Measurements from ENCODE around the gene PIGZ. TPM values are rescaled to one million over a fixed set of nuclear protein-coding genes. Genes with fewer than 3 reads are reported as not detected.

PIGZ gene
- total RNA-seq, 1 donor from 2014 or later = 1.8 TPM

GRCh38 chr3:196995646-196996355 is 27.2 kb upstream of the PIGZ start:
- DNase-seq (no peak), ATAC-seq (ENCODE audit: low read depth) (no peak)
- Mint-ChIP-seq H3K4me3 (no peak overlapping the region), H3K27ac (no peak overlapping the region), H3K9me3 (no peaks in the 10 kb centered on the region), H3K36me3 (ENCODE audit: low read depth) (no peaks in the 10 kb centered on the region), H3K27me3 (no peaks in the 10 kb centered on the region), H3K4me1 (no peaks in the 10 kb centered on the region)
- intact Hi-C loops (cut with micrococcal nuclease) = no loop called here
- no peak for TF ChIP-seq CTCF (IDR thresholded peaks at IDR 0.05)
- POLR2A ChIA-PET = interaction anchor here (0.5 kb wide), 1 partner anchor 9 kb away, joined by 7 read pairs; no protein-coding TSS in a partner anchor
- CTCF ChIA-PET = no interaction called here

GRCh38 chr3:196995027-196995426 is 26.4 kb upstream of the PIGZ start:
- ChIA-PET POLR2A (no interaction called here), CTCF (no interaction called here)
- H3K4me1 Mint-ChIP-seq = no peaks in the 10 kb centered on the region
- intact Hi-C loops (cut with micrococcal nuclease) = no loop called here
- H3K4me3 Mint-ChIP-seq = no peak overlapping the region
- no peak overlapping the region for H3K27ac Mint-ChIP-seq
- no peak for DNase-seq
- no peaks in the 10 kb centered on the region for H3K9me3 Mint-ChIP-seq
- no peak for TF ChIP-seq CTCF (IDR thresholded peaks at IDR 0.05)
- no peaks in the 10 kb centered on the region for H3K36me3 Mint-ChIP-seq (ENCODE audit: low read depth)
- no peaks in the 10 kb centered on the region for H3K27me3 Mint-ChIP-seq
- ATAC-seq (ENCODE audit: low read depth) = no peak

GRCh38 chr3:196994056-196994455 is 25.4 kb upstream of the PIGZ start:
- Mint-ChIP-seq H3K27ac (no peak overlapping the region), H3K4me1 (no peaks in the 10 kb centered on the region), H3K27me3 (no peaks in the 10 kb centered on the region), H3K4me3 (no peak overlapping the region), H3K9me3 (no peaks in the 10 kb centered on the region), H3K36me3 (ENCODE audit: low read depth) (no peaks in the 10 kb centered on the region)
- ChIA-PET CTCF (interaction anchor here (0.7 to 1.4 kb wide), 2 partner anchors 36 to 157 kb away, joined by 3 to 4 read pairs; partner anchors contain the start of gene MELTF), POLR2A (no interaction called here)
- TF ChIP-seq CTCF (IDR thresholded peaks at IDR 0.05) = no peak
- DNase-seq (no peak), ATAC-seq (ENCODE audit: low read depth) (no peak)
- intact Hi-C loops (cut with micrococcal nuclease) = no loop called here

- no peaks in the 10 kb centered on the region for H3K9me3 Mint-ChIP-seq
- ATAC-seq (ENCODE audit: low read depth) (no peak), DNase-seq (no peak)
- no peaks in the 10 kb centered on the region for H3K36me3 Mint-ChIP-seq (ENCODE audit: low read depth)
- no peaks in the 10 kb centered on the region for H3K4me1 Mint-ChIP-seq
- intact Hi-C loops (cut with micrococcal nuclease) = no loop called here
- CTCF ChIA-PET = interaction anchor here (1.0 to 1.4 kb wide), 3 partner anchors 23 to 155 kb away, joined by 3 to 4 read pairs (median 3); partner anchors contain the start of gene MELTF
- no peaks in the 10 kb centered on the region for H3K27me3 Mint-ChIP-seq
- POLR2A ChIA-PET = no interaction called here
- H3K27ac Mint-ChIP-seq = no peak overlapping the region
- H3K4me3 Mint-ChIP-seq = no peak overlapping the region
- no peak for TF ChIP-seq CTCF (IDR thresholded peaks at IDR 0.05)
Observed at GRCh38 chr3:196992461-196993065, 23.9 kb upstream of the PIGZ start.

GRCh38 chr3:196991581-196992460 is 23.2 kb upstream of the PIGZ start:
- Mint-ChIP-seq H3K4me1 (no peaks in the 10 kb centered on the region), H3K36me3 (ENCODE audit: low read depth) (no peaks in the 10 kb centered on the region), H3K27me3 (peaks cover 2% of the 10 kb centered on the region), H3K9me3 (no peaks in the 10 kb centered on the region), H3K4me3 (no peak overlapping the region), H3K27ac (no peak overlapping the region)
- intact Hi-C loops (cut with micrococcal nuclease) = no loop called here
- CTCF ChIA-PET = interaction anchor here (1.0 to 1.2 kb wide), 2 partner anchors 22 to 38 kb away, joined by 3 to 4 read pairs; partner anchors contain the start of gene MELTF
- ATAC-seq (ENCODE audit: low read depth) (no peak), DNase-seq (no peak)
- no peak for TF ChIP-seq CTCF (IDR thresholded peaks at IDR 0.05)
- POLR2A ChIA-PET = no interaction called here
